Panc1 (cell line): Measurements from ENCODE around the gene MPV17.

ENCODE experiments used
- CTCF ChIP-seq: fragments of 450-650 bp; IDR thresholded peaks from 2 replicates; pipeline ENCODE4 v1.5.1; 2017; ENCODE audit warnings: mild to moderate bottlenecking
- POLR2AphosphoS5 ChIP-seq: IDR thresholded peaks from 2 replicates; pipeline ENCODE4 v1.6.1; 2012; ENCODE audit warnings: mild to moderate bottlenecking, low read depth, low read length, moderate library complexity
- REST ChIP-seq, 2 experiments: IDR thresholded peaks; 2 replicates each; pipeline ENCODE4 v1.6.1; 2011 to 2012; ENCODE audit warnings: low read depth in 2 of 2, control low read depth in 1 of 2, low read length in 1 of 2, mild to moderate bottlenecking in 1 of 2, moderate library complexity in 1 of 2; ENCODE audit not compliant: insufficient read depth in 1 of 2
- SIN3A ChIP-seq: IDR thresholded peaks from 2 replicates; pipeline ENCODE4 v1.6.1; 2012; ENCODE audit warnings: low read depth, mild to moderate bottlenecking, low read length, moderate library complexity, borderline replicate concordance; ENCODE audit not compliant: insufficient read depth
- TCF7L2 ChIP-seq: IDR thresholded peaks from 2 replicates; pipeline ENCODE4 v1.6.1; 2011; ENCODE audit warnings: mild to moderate bottlenecking, low read depth, low read length, inconsistent platforms

- TF ChIP-seq CTCF (no peak), POLR2AphosphoS5 (no peak), TCF7L2 (no peak), REST (IDR thresholded peaks at IDR 0.05; ENCODE audit: insufficient read depth in 1 of 2, low read depth in 2 of 2, low read length in 1 of 2) (no peak), SIN3A (0 out of 2 replicates have a peak, but pooled peaks have one; percentile 27)
Observed at GRCh38 chr2:27356056-27356381, 33.1 kb upstream of the MPV17 start.
